ENCODE results near the gene ADK. TPM values are rescaled to one million over a fixed set of nuclear protein-coding genes. Genes with fewer than 3 reads are reported as not detected.

Gene ADK
- polyA plus RNA-seq, 1 donor from 2014 or later, result 196 TPM

DNA sequence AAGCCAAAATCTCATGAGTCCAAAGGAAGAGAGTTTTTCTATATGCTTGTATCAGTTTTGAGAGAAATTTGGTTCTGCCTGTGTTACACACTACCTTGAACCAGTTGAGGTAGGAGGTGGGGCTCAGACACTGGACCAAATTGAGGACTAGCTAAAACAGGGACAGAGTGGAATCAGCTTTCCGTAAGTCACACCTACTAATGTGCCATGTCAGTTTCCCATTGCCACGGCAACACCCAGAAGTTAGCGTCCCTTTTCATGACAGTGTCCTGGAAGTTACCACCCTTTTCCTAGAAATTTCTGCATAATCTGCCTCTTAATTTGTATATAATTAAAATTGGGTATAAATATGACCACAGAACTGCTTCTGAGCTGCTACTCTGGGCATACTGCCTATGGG, 9.0 kb downstream of the ADK start:
- no peaks in the 10 kb centered on the region for H3K27me3 Mint-ChIP-seq
- H3K27ac Mint-ChIP-seq, result peak overlapping the region in 1 of 3 donors; percentile 71
- H3K9me3 Mint-ChIP-seq, result no peaks in the 10 kb centered on the region
- H3K4me3 Mint-ChIP-seq, result no peak overlapping the region
- peaks cover 42 to 46% (median 46%) of the 10 kb centered on the region in 3 donors for H3K4me1 Mint-ChIP-seq
- H3K36me3 Mint-ChIP-seq, result peaks cover 6% of the 10 kb centered on the region

DNA sequence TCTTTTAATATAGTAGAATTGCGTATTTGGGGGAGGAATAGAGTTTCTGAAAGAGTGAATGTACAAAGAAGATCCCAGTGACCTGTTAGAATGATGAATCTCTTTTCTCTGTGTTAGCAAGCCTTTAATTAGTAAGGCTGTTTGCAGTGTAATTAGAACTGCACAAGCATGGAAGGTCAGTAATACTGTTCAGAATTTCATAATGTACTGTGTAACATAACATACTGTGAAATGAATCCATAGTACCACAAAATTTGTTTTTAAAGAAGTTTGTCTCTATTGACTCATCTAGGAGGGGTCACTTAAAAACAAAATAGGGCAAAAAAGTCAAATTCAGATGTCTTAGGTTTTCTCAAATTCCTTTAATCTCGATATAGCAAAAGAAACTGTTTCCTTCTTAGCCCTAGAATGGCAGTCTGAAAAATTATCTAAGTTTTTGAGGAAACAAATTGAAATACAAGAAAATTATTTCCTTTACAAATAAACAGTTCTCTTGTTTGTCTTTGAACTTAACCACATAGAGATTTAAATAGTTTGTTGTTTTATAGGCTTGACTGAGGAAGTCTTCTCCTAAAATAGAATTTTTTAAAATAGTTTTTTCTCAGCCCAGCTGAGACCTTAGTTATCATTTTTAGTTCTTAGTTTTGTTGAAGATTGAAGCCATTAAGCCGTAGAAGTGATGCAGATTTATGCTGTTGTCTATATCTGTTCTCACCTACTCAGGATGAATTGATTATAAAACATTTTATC, 12.5 kb downstream of the ADK start:
- H3K36me3 Mint-ChIP-seq, result peaks cover 8% of the 10 kb centered on the region
- H3K4me3 Mint-ChIP-seq, result peak overlapping the region; percentile 10 to 85 (median 48)
- H3K4me1 Mint-ChIP-seq, result peaks cover 43 to 54% (median 49%) of the 10 kb centered on the region in 3 donors
- H3K9me3 Mint-ChIP-seq, result no peaks in the 10 kb centered on the region
- H3K27ac Mint-ChIP-seq, result peak overlapping the region; percentile 8 to 83 (median 81)
- no peaks in the 10 kb centered on the region for H3K27me3 Mint-ChIP-seq

DNA sequence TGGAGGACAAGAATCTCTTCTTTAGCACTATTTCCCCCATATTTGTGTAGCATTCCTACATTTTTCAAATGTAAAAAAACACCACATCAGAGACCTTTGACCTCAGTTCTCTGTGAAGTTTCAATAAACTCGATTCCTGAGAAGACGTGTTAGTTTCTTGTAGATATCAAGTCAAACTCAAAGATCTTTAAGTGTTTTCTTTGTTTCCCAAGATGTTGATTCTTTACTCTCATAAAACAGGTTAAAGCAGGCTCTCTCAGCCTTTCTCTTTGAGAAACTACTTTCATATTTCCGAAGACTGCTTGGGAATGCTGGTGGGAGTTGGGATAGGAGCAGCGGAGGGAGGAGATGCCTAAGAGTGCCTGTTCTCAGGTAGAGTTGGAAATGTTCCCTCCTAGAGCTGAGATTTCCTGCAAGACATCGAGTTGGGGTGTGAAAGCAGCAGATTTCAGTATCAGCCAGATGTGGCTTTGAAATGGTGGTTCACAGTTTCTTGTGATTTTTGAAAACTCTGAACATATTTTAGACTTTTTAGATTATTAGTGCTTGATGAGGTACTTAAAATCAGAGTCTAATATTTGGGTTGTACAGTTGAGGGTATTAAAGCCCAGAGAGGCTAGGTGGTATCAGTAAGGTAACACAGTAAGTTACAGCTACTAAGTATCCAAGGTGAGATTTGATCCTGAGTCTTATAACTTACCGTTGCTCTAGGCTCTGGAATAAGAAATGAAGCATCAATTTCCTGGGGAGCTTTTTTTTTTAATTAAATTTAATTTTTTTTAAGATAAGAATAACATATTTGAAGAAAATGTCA, 13.9 kb downstream of the ADK start:
- H3K4me1 Mint-ChIP-seq, result peaks cover 48 to 63% (median 53%) of the 10 kb centered on the region in 3 donors
- H3K27me3 Mint-ChIP-seq, result no peaks in the 10 kb centered on the region
- peak overlapping the region in 3 of 4 donors; percentile 70 to 83 (median 76) for H3K4me3 Mint-ChIP-seq
- no peaks in the 10 kb centered on the region for H3K9me3 Mint-ChIP-seq
- peaks cover 8% of the 10 kb centered on the region for H3K36me3 Mint-ChIP-seq
- H3K27ac Mint-ChIP-seq, result peak overlapping the region; percentile 33 to 79 (median 61)

DNA sequence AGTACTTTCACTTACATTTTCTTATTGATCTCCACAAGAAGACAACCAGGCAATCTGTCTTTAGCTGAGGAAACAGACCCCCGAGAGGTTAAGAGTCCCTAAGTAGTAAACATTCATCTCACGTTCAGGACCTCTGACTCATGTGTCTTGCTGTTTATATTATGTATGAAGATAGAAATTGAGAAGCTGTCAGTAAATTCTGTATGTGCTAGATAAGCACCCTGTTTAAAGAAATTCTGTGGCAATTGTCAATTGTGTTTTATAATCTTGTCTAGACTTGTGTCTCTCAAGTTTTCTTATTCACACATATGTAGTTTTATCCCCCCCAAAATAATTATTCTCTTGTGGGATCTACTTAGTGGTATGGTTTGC, 14.5 kb downstream of the ADK start:
- H3K4me1 Mint-ChIP-seq, result peaks cover 48 to 63% (median 49%) of the 10 kb centered on the region in 3 donors
- peaks cover 7% of the 10 kb centered on the region for H3K36me3 Mint-ChIP-seq
- peak overlapping the region in 2 of 3 donors; percentile 61 to 79 for H3K27ac Mint-ChIP-seq
- peak overlapping the region in 3 of 4 donors; percentile 46 to 83 (median 70) for H3K4me3 Mint-ChIP-seq
- no peaks in the 10 kb centered on the region for H3K27me3 Mint-ChIP-seq
- H3K9me3 Mint-ChIP-seq, result no peaks in the 10 kb centered on the region

DNA sequence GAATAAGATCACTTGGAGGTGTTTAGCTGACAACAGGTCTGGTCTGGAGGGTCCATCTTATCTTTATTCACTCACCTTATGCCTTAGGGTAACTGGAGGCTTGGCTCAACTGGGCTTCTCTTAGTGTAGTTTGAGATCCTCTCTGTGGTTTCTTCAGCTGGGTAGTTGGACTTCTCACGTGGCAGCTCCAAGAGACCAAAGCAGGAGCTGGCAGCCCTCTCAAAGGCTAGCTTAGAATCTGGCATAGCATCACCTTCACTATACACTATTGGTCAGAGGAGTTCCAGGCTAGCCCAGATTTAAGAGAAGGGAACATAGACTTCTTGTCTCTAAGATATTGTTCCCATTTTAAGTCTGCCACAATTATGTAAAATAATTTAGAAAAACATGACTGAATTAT, 16.4 kb downstream of the ADK start:
- H3K4me3 Mint-ChIP-seq, result peak overlapping the region in 3 of 4 donors; percentile 65 to 87 (median 77)
- H3K27ac Mint-ChIP-seq, result peak overlapping the region; percentile 47 to 81 (median 55)
- no peaks in the 10 kb centered on the region for H3K9me3 Mint-ChIP-seq
- no peaks in the 10 kb centered on the region for H3K27me3 Mint-ChIP-seq
- H3K4me1 Mint-ChIP-seq, result peaks cover 47 to 63% (median 50%) of the 10 kb centered on the region in 3 donors
- H3K36me3 Mint-ChIP-seq, result peaks cover 4% of the 10 kb centered on the region

DNA sequence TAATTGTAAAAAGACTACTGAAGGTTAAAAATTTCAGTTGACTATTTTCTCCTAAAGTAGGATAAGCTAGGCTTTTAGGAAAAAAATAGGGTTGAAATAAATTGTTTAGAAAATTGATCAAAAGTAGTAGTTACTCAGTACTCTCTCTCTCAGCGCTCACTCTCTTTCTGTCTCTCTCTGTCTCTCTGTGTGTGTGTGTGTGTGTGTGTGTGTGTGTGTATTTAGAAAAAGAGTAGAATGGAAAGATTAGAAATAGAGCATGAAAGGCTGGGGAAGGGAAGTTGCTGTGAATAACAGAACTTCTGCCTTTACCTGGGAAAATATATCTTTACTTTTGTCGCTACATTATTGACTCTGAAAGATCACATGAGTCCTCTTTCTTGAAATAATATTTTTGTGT, 20.6 kb downstream of the ADK start:
- Mint-ChIP-seq H3K27ac (peak overlapping the region in 2 of 3 donors; percentile 14 to 74), H3K9me3 (no peaks in the 10 kb centered on the region), H3K4me3 (peak overlapping the region in 2 of 4 donors; percentile 12 to 31), H3K27me3 (no peaks in the 10 kb centered on the region), H3K36me3 (peaks cover 4% of the 10 kb centered on the region), H3K4me1 (peaks cover 25 to 43% (median 31%) of the 10 kb centered on the region in 3 donors)

DNA sequence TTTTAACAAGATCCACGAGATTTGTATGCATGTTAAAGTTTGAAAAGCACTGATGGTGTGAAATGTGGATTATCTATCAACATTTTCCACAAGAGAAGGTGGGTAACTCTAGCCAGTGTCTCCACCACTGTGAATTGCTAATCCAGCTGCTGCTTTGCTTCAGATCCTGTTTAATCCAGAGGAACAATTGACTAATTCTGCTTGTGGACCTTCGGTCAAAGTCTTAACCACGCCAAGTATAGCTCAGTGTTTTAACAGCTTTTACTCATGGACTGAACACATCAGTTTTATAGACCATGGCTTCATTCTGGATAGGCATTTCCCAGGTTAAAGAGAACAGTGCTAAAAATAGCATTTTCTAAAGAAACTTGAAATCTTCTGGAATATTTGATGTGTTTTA, 23.5 kb downstream of the ADK start:
- Mint-ChIP-seq H3K4me1 (peaks cover 25 to 33% (median 31%) of the 10 kb centered on the region in 3 donors), H3K4me3 (peak overlapping the region in 2 of 4 donors; percentile 25 to 41)

DNA sequence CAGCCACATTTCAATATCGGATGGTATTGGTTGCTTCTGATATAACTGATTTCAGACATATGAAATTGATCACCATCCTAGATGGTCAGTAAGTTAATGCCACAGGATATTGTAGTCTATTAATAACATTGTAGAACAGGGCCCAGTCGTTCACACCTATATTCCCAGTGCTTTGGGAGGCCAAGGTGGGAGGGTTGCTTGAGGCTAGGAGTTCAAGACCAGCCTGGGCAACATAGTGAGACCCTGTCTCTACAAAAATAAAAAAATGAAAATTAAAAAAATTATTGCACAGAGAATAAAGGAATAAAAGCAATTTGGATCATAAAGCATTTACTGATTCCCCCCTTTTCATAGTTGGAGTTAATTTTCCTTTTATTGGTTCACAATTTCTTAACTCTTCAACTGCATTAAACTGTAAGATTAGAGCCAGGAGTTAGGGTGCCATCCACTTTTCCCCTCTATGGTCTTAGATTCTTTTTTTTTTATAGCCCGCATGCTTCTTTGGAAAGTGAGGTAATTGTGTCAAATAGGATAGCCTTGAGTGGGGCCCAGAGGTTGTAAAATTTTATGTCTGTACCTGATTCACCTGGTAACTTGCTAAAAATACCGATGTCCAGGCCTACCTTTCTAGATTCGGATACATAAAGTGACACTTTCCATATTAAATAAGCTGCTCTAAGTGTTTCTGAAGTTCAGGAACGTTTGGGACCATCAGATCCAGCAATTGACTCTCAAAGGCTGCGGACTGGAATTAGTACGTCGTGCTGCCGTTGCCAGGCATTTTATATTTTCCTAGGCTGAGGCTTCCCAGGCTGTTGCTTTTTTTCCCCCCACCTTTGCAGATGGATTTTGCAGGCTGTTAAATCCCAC, 24.7 kb downstream of the ADK start:
- H3K27me3 Mint-ChIP-seq, result no peaks in the 10 kb centered on the region
- H3K27ac Mint-ChIP-seq, result peak overlapping the region; percentile 96 to 99 (median 98)
- H3K4me1 Mint-ChIP-seq, result peaks cover 31 to 37% (median 33%) of the 10 kb centered on the region in 3 donors
- H3K36me3 Mint-ChIP-seq, result peaks cover 2% of the 10 kb centered on the region
- H3K4me3 Mint-ChIP-seq, result peak overlapping the region; percentile 92 to 99 (median 96)
- H3K9me3 Mint-ChIP-seq, result no peaks in the 10 kb centered on the region

More for the DNA sequence above, 23.5 kb downstream of the ADK start:
- Mint-ChIP-seq H3K27me3 (no peaks in the 10 kb centered on the region), H3K9me3 (no peaks in the 10 kb centered on the region), H3K36me3 (peaks cover 2% of the 10 kb centered on the region), H3K27ac (peak overlapping the region in 2 of 3 donors; percentile 31 to 64)

DNA sequence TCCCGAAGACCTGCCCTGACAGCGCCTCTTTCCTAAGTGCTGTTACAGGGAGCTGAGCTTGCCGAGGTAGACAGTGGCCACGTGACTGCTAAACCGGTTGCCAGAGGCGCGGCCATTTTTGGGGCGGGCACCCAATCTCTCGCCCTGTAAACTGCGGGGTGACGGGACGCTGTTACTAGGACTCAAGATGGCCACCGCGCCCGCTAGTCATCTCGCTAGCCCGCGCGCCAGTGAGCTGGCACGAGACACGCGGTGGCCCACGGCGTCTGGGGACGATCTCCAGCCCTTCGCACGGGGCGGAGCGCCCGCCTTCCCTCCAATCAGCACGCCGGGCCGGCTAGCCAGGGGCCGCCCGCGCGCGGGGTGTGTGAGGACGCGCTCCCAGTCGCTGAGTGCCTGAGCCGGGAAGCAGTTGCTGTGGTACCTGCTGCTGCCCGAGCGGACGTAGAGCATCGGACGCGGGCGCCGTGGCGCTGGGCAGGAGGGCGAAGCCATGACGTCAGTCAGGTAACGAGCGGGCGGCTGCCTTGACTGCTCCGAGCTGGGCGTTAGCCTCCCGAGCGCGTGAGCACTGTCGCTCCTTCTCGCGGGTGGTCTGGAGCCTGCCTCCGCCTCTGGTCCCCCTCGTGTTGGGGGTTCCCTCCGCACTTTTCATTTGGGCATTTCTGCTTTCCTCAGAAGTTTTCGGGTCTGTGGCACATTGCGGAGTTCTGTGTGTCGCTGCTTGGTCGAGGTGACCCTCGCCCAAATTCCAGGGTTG, 25.5 kb downstream of the ADK start:
- Mint-ChIP-seq H3K4me1 (peaks cover 33 to 38% (median 33%) of the 10 kb centered on the region in 3 donors), H3K9me3 (no peaks in the 10 kb centered on the region), H3K4me3 (peak overlapping the region; percentile 92 to 99 (median 96)), H3K27ac (peak overlapping the region; percentile 96 to 99 (median 98)), H3K27me3 (no peaks in the 10 kb centered on the region), H3K36me3 (peaks cover under 1% of the 10 kb centered on the region)

DNA sequence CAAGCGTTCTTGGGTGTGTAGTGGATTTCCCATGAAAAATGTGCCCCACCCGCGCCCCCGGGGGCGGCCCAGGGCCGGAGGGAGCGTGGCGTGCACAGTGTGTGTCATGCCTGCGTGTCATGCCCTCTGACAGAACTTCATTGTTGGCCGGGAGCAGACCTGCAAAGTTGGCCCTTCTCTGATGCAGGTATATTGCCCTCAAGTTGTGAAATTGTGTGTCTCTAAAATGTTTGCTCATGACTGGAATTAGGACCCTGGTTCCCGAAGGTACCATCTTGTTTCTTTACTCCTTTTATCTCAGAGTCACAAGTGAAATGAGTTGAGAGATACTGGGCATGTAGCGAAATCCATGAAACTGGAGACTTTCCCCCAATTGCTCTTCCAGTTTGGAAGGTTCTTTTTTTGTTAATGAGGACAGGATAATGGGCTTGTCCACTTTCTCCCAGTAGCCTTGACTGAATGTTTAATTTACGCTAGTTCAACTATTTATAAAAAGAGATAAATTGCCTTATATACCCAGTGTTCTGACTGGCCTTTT, 26.2 kb downstream of the ADK start:
- no peaks in the 10 kb centered on the region for H3K36me3 Mint-ChIP-seq
- peaks cover 32 to 42% (median 37%) of the 10 kb centered on the region in 3 donors for H3K4me1 Mint-ChIP-seq
- H3K9me3 Mint-ChIP-seq, result no peaks in the 10 kb centered on the region
- H3K27me3 Mint-ChIP-seq, result no peaks in the 10 kb centered on the region
- peak overlapping the region; percentile 96 to 99 (median 98) for H3K27ac Mint-ChIP-seq
- peak overlapping the region; percentile 92 to 99 (median 96) for H3K4me3 Mint-ChIP-seq

DNA sequence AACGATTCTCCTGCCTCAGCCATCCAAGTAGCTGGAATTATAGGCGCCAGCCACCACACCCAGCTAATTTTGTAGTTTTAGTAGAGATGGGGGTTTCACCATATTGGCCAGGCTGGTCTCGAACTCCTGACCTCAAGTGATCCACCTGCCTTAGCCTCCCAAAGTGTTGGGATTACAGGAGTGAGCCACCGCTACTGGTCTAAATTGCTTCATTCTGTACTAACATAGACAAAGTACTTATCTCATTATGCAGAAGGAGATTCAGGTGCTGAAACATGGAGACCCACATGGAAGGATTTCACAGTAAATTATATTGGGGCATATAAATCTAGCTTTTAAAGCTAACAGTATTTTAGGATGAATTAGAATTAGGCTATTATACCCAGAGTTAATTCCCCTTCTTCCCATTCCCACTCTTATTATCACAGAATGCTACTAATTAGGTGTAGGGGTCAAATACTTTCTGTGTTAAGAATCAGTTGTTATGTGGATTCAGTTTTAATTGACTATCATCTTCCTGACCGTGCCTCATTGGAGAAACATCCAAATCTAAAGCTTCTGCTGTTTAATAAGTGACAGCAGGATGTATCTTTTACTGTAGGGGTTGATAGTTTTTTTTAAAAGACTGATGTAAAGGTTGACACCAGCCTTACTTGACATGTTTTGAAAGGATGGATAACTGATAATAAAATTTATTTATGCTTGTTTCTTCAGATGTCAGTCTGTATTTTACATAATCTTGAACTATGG, 27.2 kb downstream of the ADK start:
- Mint-ChIP-seq H3K36me3 (no peaks in the 10 kb centered on the region), H3K4me3 (peak overlapping the region; percentile 35 to 99 (median 90)), H3K4me1 (peaks cover 32 to 42% (median 40%) of the 10 kb centered on the region in 3 donors), H3K27ac (peak overlapping the region in 2 of 3 donors; percentile 83 to 99), H3K27me3 (no peaks in the 10 kb centered on the region), H3K9me3 (no peaks in the 10 kb centered on the region)

DNA sequence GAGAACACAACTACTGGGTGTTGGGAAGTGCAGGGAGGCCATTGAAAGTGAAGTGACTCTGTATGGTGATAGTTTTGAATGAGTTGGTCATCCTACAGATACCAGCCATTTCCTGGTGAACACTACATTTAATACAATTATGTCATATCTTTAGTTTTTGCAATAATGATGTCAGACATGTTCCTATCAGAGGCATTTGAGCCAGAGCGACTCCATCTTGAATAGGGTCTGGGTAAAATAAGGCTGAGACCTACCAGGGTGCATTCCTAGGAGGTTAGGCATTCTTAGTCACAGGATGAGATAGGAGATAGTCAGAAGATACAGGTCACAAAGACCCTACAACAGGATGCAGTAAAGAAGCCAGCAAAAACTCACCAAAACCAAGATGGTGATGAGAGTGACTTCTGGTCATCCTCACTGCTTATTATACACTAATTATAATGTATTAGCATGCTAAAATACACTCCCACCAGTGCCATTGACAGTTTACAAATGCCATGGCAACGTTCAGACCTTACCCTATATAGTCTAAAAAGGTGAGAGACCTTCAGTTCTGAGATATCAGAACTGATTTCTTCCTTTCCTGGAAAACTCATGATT, 28.2 kb downstream of the ADK start:
- H3K4me1 Mint-ChIP-seq, result peaks cover 32 to 42% (median 40%) of the 10 kb centered on the region in 3 donors

More for the DNA sequence above, 28.2 kb downstream of the ADK start:
- H3K27ac Mint-ChIP-seq, result peak overlapping the region in 2 of 3 donors; percentile 83 to 99
- no peaks in the 10 kb centered on the region for H3K36me3 Mint-ChIP-seq
- H3K27me3 Mint-ChIP-seq, result no peaks in the 10 kb centered on the region
- peak overlapping the region in 3 of 4 donors; percentile 85 to 99 (median 96) for H3K4me3 Mint-ChIP-seq
- H3K9me3 Mint-ChIP-seq, result no peaks in the 10 kb centered on the region

All from IgD-negative memory B cell (primary cell).